Measurements from ENCODE around the gene KAZN. TPM values are rescaled to one million over a fixed set of nuclear protein-coding genes. Genes with fewer than 3 reads are reported as not detected.

Gene KAZN
- polyA plus RNA-seq, 2 of the 4 experiments (the other 2 are of a cell fraction) = 1.3 to 1.9 TPM

GRCh38 chr1:14926229-14926628 is 327.7 kb downstream of the KAZN start:
- TF ChIP-seq MYC (IDR thresholded peaks at IDR 0.05; ENCODE audit: borderline replicate concordance, low read length) (no peak), CTCF (IDR thresholded peaks at IDR 0.05) (no peak), E2F6 (IDR thresholded peaks at IDR 0.05; ENCODE audit: borderline replicate concordance, low read depth) (no peak), USF2 (IDR thresholded peaks at IDR 0.05) (no peak), HOXB5 (CRISPR knock-in tag; IDR thresholded peaks at IDR 0.05) (no peak), POLR2A (IDR thresholded peaks at IDR 0.05; ENCODE audit: low read length) (no peak), RAD21 (conservative IDR thresholded peaks at IDR 0.05 in 1 of 2, IDR thresholded peaks at IDR 0.05 in 1 of 2) (no peak), NFE2L2 (conservative IDR thresholded peaks at IDR 0.05; ENCODE audit: low read length) (no peak), JUNB (IDR thresholded peaks at IDR 0.05) (no peak), FOSB (CRISPR knock-in tag; IDR thresholded peaks at IDR 0.05) (no peak), ATOH8 (CRISPR knock-in tag; IDR thresholded peaks at IDR 0.05; ENCODE audit: low read depth) (no peak), JUN (IDR thresholded peaks at IDR 0.05) (no peak), RCOR1 (IDR thresholded peaks at IDR 0.05; ENCODE audit: low read depth, low read length) (no peak)
- 46% methylated on average over 3 of the region's 3 CpGs for WGBS (ENCODE audit: missing lambda C conversion rate)
- DNase-seq (ENCODE audit: low read depth in 1 of 2, low spot score in 1 of 2) (no peak), ATAC-seq (no peak), FAIRE-seq (no peak)
- Histone ChIP-seq H3K9me3 (no peaks in the 10 kb centered on the region), H3K4me1 (0 out of 3 replicates have a peak, but pooled peaks cover 10% of the 10 kb centered on the region), H3K27ac (no peak overlapping the region), H3K4me2 (no peak overlapping the region), H3K4me3 (no peak overlapping the region)
- POLR2A ChIA-PET = no interaction called here
- CTCF ChIA-PET = interaction anchor here (0.8 kb wide), 1 partner anchor 100 kb away, joined by 3 read pairs; no protein-coding TSS in a partner anchor

- TF ChIP-seq ATOH8 (CRISPR knock-in tag; IDR thresholded peaks at IDR 0.05; ENCODE audit: low read depth) = no peak
- no peak for TF ChIP-seq KDM5A (IDR thresholded peaks at IDR 0.05)
- no peak for TF ChIP-seq POLR2AphosphoS2 (conservative IDR thresholded peaks at IDR 0.05; ENCODE audit: low read length)
- no peak for TF ChIP-seq CBX2 (IDR thresholded peaks at IDR 0.05; ENCODE audit: borderline replicate concordance, low read depth)
- TF ChIP-seq FOSL2 (IDR thresholded peaks at IDR 0.05) = no peak
- no peak for TF ChIP-seq FOSL2 (CRISPR knock-in tag; IDR thresholded peaks at IDR 0.05)
- TF ChIP-seq HDAC2 (IDR thresholded peaks at IDR 0.05) = no peak
- TF ChIP-seq SREBF2 (IDR thresholded peaks at IDR 0.05) = no peak
- TF ChIP-seq ZFP36 (IDR thresholded peaks at IDR 0.05; ENCODE audit: borderline replicate concordance, partially characterized antibody) = no peak
- CTCF ChIA-PET = interaction anchor here (0.8 to 1.0 kb wide), 2 partner anchors 9 to 99 kb away, joined by 3 to 5 read pairs; no protein-coding TSS in a partner anchor
- FAIRE-seq (no peak), ATAC-seq (no peak), DNase-seq (ENCODE audit: low read depth in 1 of 2, low spot score in 1 of 2) (no peak)
- H3K4me3 ChIP-seq = no peak overlapping the region
- H3K4me2 ChIP-seq = no peak overlapping the region
- H3K4me1 ChIP-seq = 0 out of 3 replicates have a peak, but pooled peaks cover 10% of the 10 kb centered on the region
- WGBS (ENCODE audit: missing lambda C conversion rate) = 83% methylated on average over 12 of the region's 12 CpGs
- POLR2A ChIA-PET = no interaction called here
- no peak overlapping the region for H3K27ac ChIP-seq
- no peaks in the 10 kb centered on the region for H3K9me3 ChIP-seq
Observed at GRCh38 chr1:14926818-14927575, 328.5 kb downstream of the KAZN start.

Data from A549 (cell line).